ENCODE results near the gene ST8SIA1.

The ST8SIA1 gene

GRCh38 chr12:22289250-22289649, 45.3 kb downstream of the ST8SIA1 start:
- no peak for TF ChIP-seq CTCF (IDR thresholded peaks at IDR 0.05; ENCODE audit: control extremely low read depth, extremely low read depth, low read depth, missing control alignments)
- POLR2A ChIA-PET, result no interaction called here
- no peak for DNase-seq (ENCODE audit: extremely low spot score)
- CTCF ChIA-PET, result no interaction called here

- POLR2A ChIA-PET, result no interaction called here
- CTCF ChIA-PET, result no interaction called here
- no peak for TF ChIP-seq CTCF (IDR thresholded peaks at IDR 0.05; ENCODE audit: control extremely low read depth, extremely low read depth, low read depth, missing control alignments)
Measured at GRCh38 chr12:22287776-22288621, 46.5 kb downstream of the ST8SIA1 start.

GRCh38 chr12:22287101-22287500, 47.4 kb downstream of the ST8SIA1 start:
- no peak for TF ChIP-seq CTCF (IDR thresholded peaks at IDR 0.05; ENCODE audit: control extremely low read depth, extremely low read depth, low read depth, missing control alignments)
- CTCF ChIA-PET, result no interaction called here
- no peak for DNase-seq (ENCODE audit: extremely low spot score)
- POLR2A ChIA-PET, result no interaction called here

More at GRCh38 chr12:22287776-22288621, 46.5 kb downstream of the ST8SIA1 start:
- DNase-seq (ENCODE audit: extremely low spot score), result no peak

GRCh38 chr12:22286569-22286968, 47.9 kb downstream of the ST8SIA1 start:
- TF ChIP-seq CTCF (IDR thresholded peaks at IDR 0.05; ENCODE audit: control extremely low read depth, extremely low read depth, low read depth, missing control alignments), result no peak
- ChIA-PET POLR2A (no interaction called here), CTCF (interaction anchor here (1.1 kb wide), 1 partner anchor 20 kb away, joined by 4 read pairs; no protein-coding TSS in a partner anchor)
- no peak for DNase-seq (ENCODE audit: extremely low spot score)

- ChIA-PET POLR2A (no interaction called here), CTCF (interaction anchor here (1.1 kb wide), 1 partner anchor 20 kb away, joined by 4 read pairs; no protein-coding TSS in a partner anchor)
- no peak for DNase-seq (ENCODE audit: extremely low spot score)
- no peak for TF ChIP-seq CTCF (IDR thresholded peaks at IDR 0.05; ENCODE audit: control extremely low read depth, extremely low read depth, low read depth, missing control alignments)
Measured at GRCh38 chr12:22285846-22286245, 48.7 kb downstream of the ST8SIA1 start.

- TF ChIP-seq CTCF (IDR thresholded peaks at IDR 0.05; ENCODE audit: control extremely low read depth, extremely low read depth, low read depth, missing control alignments), result no peak
- no peak for DNase-seq (ENCODE audit: extremely low spot score)
- CTCF ChIA-PET, result no interaction called here
- POLR2A ChIA-PET, result no interaction called here
Measured at GRCh38 chr12:22284871-22285270, 49.6 kb downstream of the ST8SIA1 start.
